HepG2 (cell line): ENCODE data around the gene SIGLEC9. TPM values are rescaled to one million over a fixed set of nuclear protein-coding genes. Genes with fewer than 3 reads are reported as not detected.

ENCODE experiments used
- ATAC-seq: fragments of 200-7000 bp; cut with Tn5 transposase; 3 replicates; pipeline ENCODE4 v1.9.1; 2020; ENCODE audit warnings: mild to moderate bottlenecking, moderate library complexity
- BruUV-seq: library from RNA; stranded (reverse); fragments of 400-500 nt; replicated peaks from 2 replicates; lab custom pipeline; 2021; lab: Mats Ljungman, UMichigan
- CTCF ChIA-PET: fragments of 300-600 bp; formaldehyde crosslinking; extraction: SDS; loops from one replicate; lab custom pipeline; 2021; ENCODE audit warnings: low total read pairs, inconsistent platforms, low intra/inter-chr PET ratio; lab: Yijun Ruan, JAX
- POLR2A ChIA-PET: fragments of 350-600 bp; sonication (Branson Sonifier 250); formaldehyde crosslinking; loops from one replicate; lab custom pipeline; 2020; ENCODE audit warnings: antibody characterized with exemption, inconsistent platforms; lab: Yijun Ruan, JAX
- DNase-seq: peaks from one replicate; pipeline ENCODE4 v3.0.0-alpha.2; 2015; ENCODE audit warnings: low spot score
- FAIRE-seq: peaks from 3 replicates; lab custom pipeline; 2011; peaks lifted over from hg19 to GRCh38; lab: Jason Lieb, UNC
- H2AFZ ChIP-seq: one replicate; pipeline ENCODE4 v1.6.1; 2011; ENCODE audit warnings: low read length, inconsistent platforms
- H3K27ac ChIP-seq: fragments of 300-600 bp; 3 replicates; pipeline ENCODE4 v1.8.0; 2011; ENCODE audit warnings: mixed run types, mild to moderate bottlenecking, mixed read lengths, low read length, inconsistent platforms; ENCODE audit not compliant: insufficient read depth; ENCODE audit errors: extremely low read length
- H3K27me3 ChIP-seq, 2 experiments: fragments of 200-600 bp in 1 of 2; 2 replicates in 1 of 2; 3 replicates in 1 of 2; pipeline versions ENCODE4 v1.6.0 to v1.8.0; 2011; ENCODE audit warnings: low read length in 2 of 2, mild to moderate bottlenecking in 2 of 2, moderate library complexity in 2 of 2, inconsistent platforms in 1 of 2; ENCODE audit not compliant: insufficient read depth in 2 of 2, control insufficient read depth in 1 of 2
- H3K36me3 ChIP-seq, 2 experiments: fragments of 200-600 bp in 1 of 2; replicated peaks in 1 of 2; 2 replicates in 1 of 2; 3 replicates in 1 of 2; pipeline versions ENCODE4 v1.5.1 to v1.8.0; 2011; ENCODE audit warnings: low read length in 2 of 2, inconsistent platforms in 1 of 2; ENCODE audit not compliant: insufficient read depth in 2 of 2, control insufficient read depth in 1 of 2
- H3K4me1 ChIP-seq: 2 replicates; pipeline ENCODE4 v1.5.1; 2012; ENCODE audit warnings: low read length, inconsistent platforms; ENCODE audit not compliant: insufficient read depth
- H3K4me2 ChIP-seq: 2 replicates; pipeline ENCODE4 v1.6.0; 2011; ENCODE audit warnings: low read depth, low read length, inconsistent platforms
- H3K4me3 ChIP-seq, 3 experiments: fragments of 200-600 bp in 1 of 3; sonication (generic), shearing (Covaris generic) in 1 of 3; replicated peaks in 1 of 3; 2 replicates each; pipeline ENCODE4 v1.5.1; 2011 to 2016; ENCODE audit warnings: low read length in 3 of 3, inconsistent platforms in 2 of 3, low read depth in 2 of 3, mild to moderate bottlenecking in 2 of 3, control low read depth in 1 of 3, mixed read lengths in 1 of 3; ENCODE audit not compliant: insufficient read depth in 1 of 3
- H3K79me2 ChIP-seq: one replicate; pipeline ENCODE4 v1.6.1; 2011; ENCODE audit warnings: low read length, inconsistent platforms; ENCODE audit not compliant: insufficient read depth
- H3K9ac ChIP-seq: 2 replicates; pipeline ENCODE4 v1.6.0; 2011; ENCODE audit warnings: mild to moderate bottlenecking, low read depth, low read length, inconsistent platforms; ENCODE audit not compliant: insufficient read depth
- H3K9me3 ChIP-seq: 2 replicates; pipeline ENCODE4 v1.5.1; 2012; ENCODE audit warnings: mild to moderate bottlenecking, low read length
- H4K20me1 ChIP-seq: 2 replicates; pipeline ENCODE4 v1.6.0; 2011; ENCODE audit warnings: inconsistent platforms, mild to moderate bottlenecking, low read length, moderate library complexity; ENCODE audit not compliant: insufficient read depth
- GMEB1 ChIP-seq: sonication (generic); formaldehyde crosslinking; IDR thresholded peaks from 2 replicates; pipeline ENCODE4 v1.5.1; 2020; ENCODE audit warnings: missing genetic modification reagents, mild to moderate bottlenecking, borderline replicate concordance
- NKX3-1 ChIP-seq: sonication (generic); formaldehyde crosslinking; IDR thresholded peaks from 2 replicates; pipeline ENCODE4 v1.5.0; 2020; ENCODE audit warnings: missing genetic modification reagents
- NPAS2 ChIP-seq: sonication (generic); formaldehyde crosslinking; IDR thresholded peaks from 2 replicates; pipeline ENCODE4 v1.8.0; 2022; ENCODE audit warnings: mild to moderate bottlenecking, missing genetic modification reagents, borderline replicate concordance
- PATZ1 ChIP-seq: sonication (generic); formaldehyde crosslinking; IDR thresholded peaks from 2 replicates; pipeline ENCODE4 v1.4.0; 2020; ENCODE audit warnings: missing genetic modification reagents
- ZHX1 ChIP-seq: sonication (generic); formaldehyde crosslinking; IDR thresholded peaks from 2 replicates; pipeline ENCODE4 v1.8.1; 2022; ENCODE audit warnings: low read depth, mild to moderate bottlenecking, missing genetic modification reagents
- ZNF367 ChIP-seq: sonication (generic); formaldehyde crosslinking; IDR thresholded peaks from 2 replicates; pipeline ENCODE4 v1.4.0; 2020; ENCODE audit warnings: missing genetic modification reagents, borderline replicate concordance
- ZNF407 ChIP-seq: sonication (generic); formaldehyde crosslinking; IDR thresholded peaks from one replicate; pipeline ENCODE4 v1.5.1; 2020; ENCODE audit warnings: mild to moderate bottlenecking, missing genetic modification reagents; ENCODE audit errors: not compliant biosample characterization
- WGBS: methylation state at CpG from one replicate; pipeline ENCODE4 v1.1.6; 2017; ENCODE audit warnings: low lambda C conversion rate; 5-methylcytosine and 5-hydroxymethylcytosine counted together
- in situ Hi-C: cut with HindIII; loops from 2 replicates; pipeline ENCODE4 v1.10.0; 2017; ENCODE audit warnings: low pct_unique_long_range_greater_than_20kb; ENCODE audit not compliant: extremely low pct_ligation_motif_present
- intact Hi-C: fragments of 100-400 bp; cut with micrococcal nuclease; formaldehyde crosslinking; loops from one replicate; pipeline ENCODE4 v1.10.0; 2022; ENCODE audit not compliant: unreplicated experiment
- polyA plus RNA-seq, 8 experiments: library from polyadenylated mRNA; depleted of rRNA in 3 of 8; stranded (reverse) in 7 of 8; unstranded in 1 of 8; fragments of >200 nt; fragmentation: Illumina TruSeq in 4 of 8; extraction: Trizol in 4 of 8; gene quantifications; 2 replicates each; pipeline versions ENCODE4 v1.2.1 to v1.2.3, GENCODE V29; 2011 to 2016; ENCODE audit warnings: low read depth in 4 of 8, missing spikeins in 1 of 8, mixed read lengths in 1 of 8; ENCODE audit not compliant: insufficient read depth in 1 of 8
- total RNA-seq, 5 experiments: library from RNA; depleted of rRNA; stranded (reverse); fragments of >200 nt; fragmentation: Illumina TruSeq; extraction: Trizol; gene quantifications; 2 replicates each; pipeline ENCODE4 v1.2.3, GENCODE V29; 2016; ENCODE audit warnings: low read depth in 1 of 5

Gene SIGLEC9
- total and polyA plus RNA-seq, 2 of the 13 experiments (the other 11 are each of a cell fraction or from before 2014, with no cell fraction given): not detected

- intact Hi-C loops (no loop called here), in situ Hi-C loops (no loop called here)
- H3K9me3 ChIP-seq: no peaks in the 10 kb centered on the region
- H2AFZ ChIP-seq: no peak overlapping the region
- ATAC-seq: no peak
- H3K4me2 ChIP-seq: no peak overlapping the region
- CTCF ChIA-PET: no interaction called here
- no peak overlapping the region for H3K27ac ChIP-seq
- H3K79me2 ChIP-seq: no peaks in the 10 kb centered on the region
- no peak overlapping the region for H3K9ac ChIP-seq
- H3K36me3 ChIP-seq: no peaks in the 10 kb centered on the region
- DNase-seq: no peak
- WGBS: 1% methylated on average over 3 of the region's 4 CpGs
- H4K20me1 ChIP-seq: no peaks in the 10 kb centered on the region
- POLR2A ChIA-PET: no interaction called here
- H3K4me1 ChIP-seq: no peaks in the 10 kb centered on the region
- BruUV-seq: no TSS peak
- no peak overlapping the region for H3K4me3 ChIP-seq
- peaks cover 2 to 56% of the 10 kb centered on the region in 2 experiments for H3K27me3 ChIP-seq
- no peak for FAIRE-seq
- TF ChIP-seq ZNF367 (no peak), NKX3-1 (CRISPR knock-in tag) (no peak), ZNF407 (CRISPR knock-in tag) (no peak), NPAS2 (no peak), GMEB1 (no peak), ZHX1 (CRISPR knock-in tag) (no peak), PATZ1 (no peak)
Measured at GRCh38 chr19:51119101-51119500, 5.6 kb upstream of the SIGLEC9 start.
